Islet of Langerhans (tissue), 1 donor: Measurements from ENCODE around the gene ZNG1A.
"Not testable (repeated sequence)": the region's sequence is repeated elsewhere in the genome, so short reads cannot be mapped to it uniquely, and the experiment has no call there.

Experiments used
- FAIRE-seq: peaks from one replicate; lab custom pipeline; 2011; peaks lifted over from hg19 to GRCh38; lab: Jason Lieb, UNC

Gene ZNG1A

DNA sequence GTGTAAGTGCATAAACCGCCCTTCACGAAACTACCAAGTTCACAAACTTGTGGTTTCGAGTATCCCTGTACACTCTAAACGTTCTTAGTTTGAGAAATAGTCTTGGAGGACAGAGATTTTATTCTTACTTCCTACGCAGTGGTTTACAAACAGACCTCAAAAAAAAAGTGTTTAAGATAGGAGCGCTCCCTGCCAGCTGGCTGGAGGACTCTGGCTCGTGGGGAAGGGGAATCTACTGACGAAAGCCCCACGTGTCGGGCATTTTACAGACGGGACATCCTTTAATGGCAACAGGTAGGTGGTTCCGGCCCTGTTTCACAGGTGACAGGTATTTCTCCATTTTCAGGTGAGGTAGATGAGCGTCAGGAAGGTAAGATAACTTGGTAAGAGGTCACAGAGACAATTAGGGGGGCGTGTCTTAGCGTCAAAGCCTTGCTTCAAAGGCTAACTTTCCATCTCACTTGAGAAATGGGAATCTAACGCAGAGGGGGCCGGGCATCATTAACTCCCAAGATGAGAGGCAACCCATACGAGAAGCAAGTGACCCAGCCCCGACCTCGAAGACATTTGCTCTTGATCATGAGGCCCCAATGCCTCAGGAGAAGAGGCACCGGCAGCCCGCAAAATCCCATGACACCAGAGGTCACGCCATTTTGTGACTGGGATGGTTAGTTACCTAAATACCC is 573 bp downstream of the ZNG1A start:
- FAIRE-seq, result not testable (repeated sequence)

DNA sequence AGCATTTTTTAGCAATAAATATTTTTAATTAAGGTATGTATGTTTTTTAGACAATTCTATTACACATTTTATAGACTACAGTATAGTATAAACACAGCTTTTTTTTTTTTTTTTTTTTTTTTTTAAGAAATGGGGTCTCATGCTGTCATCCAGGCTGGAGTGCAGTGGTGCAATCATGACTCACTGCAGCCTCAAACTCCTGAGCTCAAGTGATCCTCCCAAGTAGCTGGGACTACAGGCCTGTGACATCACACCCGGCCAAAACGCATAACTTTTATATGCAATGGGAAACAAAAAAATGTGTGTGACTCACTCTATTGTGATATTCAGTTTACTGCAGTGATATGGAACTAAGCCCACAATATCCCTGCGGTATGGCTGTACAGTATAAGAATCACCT is 9.1 kb downstream of the ZNG1A start:
- not testable (repeated sequence) for FAIRE-seq

DNA sequence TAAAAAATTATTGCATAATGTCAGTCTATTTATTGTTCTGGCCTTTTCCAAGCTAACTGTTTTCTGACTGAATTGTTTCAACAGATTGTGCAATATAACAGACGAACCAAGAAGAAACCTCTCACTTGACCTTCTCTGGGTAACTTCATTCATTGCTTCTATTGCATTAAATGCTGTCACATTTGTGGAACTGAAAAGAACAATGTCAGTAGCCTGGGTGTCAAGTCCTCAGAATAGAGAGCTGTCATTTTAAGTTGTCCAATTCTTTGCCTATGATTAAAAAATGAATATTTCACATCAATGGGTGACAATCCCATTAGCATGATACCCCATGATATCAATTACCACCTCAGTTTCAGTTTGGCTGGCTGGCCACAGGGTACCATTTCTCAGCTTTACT is 19.0 kb downstream of the ZNG1A start:
- not testable (repeated sequence) for FAIRE-seq

DNA sequence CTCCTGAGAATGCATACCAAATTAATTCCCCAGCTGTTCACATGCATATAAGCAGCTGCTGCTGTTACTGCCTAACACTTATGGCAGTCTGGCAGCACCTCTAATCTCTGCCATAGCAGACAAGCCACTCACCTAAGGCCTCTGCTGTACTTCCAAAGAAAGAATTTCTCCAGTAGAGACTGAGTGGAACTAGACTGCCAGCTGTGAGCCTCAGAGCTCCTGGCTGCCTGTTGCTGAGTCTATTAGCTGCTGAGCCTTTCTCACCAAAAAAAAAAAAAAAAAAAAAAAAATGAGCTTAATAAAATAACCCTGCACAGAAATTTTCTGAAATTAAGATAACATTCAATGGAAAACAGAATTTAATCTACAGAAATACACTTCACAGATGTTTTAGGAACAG is 27.7 kb downstream of the ZNG1A start:
- not testable (repeated sequence) for FAIRE-seq

DNA sequence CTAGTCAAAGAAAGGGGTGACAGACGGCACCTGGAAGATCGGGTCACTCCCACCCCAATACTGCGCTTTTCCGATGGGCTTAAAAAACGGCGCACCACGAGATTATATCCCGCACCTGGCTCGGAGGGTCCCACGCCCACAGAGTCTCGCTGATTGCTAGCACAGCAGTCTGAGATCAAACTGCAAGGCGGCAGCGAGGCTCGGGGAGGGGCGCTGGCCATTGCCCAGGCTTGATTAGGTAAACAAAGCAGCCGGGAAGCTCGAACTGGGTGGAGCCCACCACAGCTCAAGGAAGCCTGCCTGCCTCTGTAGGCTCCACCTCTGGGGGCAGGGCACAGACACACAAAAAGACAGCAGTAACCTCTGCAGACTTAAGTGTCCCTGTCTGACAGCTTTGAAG is 39.0 kb downstream of the ZNG1A start:
- FAIRE-seq, result not testable (repeated sequence)

DNA sequence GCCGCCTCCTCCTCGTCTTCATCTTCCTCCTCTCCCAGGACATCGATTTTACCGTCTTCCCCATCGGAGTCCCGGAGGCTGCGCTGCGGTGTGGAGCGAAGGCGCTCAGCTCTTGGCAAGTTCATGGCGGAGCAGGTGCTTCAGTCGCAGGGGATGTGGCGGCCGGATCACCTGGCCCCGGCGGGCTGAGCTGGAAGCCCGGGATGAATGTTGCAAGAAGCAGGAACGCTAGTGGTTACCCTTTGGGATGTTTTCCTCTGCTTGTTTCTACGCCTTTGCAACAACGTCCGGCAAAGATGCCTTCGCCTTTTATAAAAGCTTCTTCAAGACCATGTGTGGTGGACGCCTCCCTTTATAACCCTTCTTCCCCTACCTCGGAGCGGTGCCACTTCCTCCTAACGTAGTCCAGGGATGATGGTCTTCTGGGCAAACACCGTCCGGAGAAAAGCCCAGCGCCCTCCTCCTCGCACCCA is 60.8 kb downstream of the ZNG1A start, which contains the start of gene FOXD4:
TSS of gene FOXD4 (minus strand) at position 423 of the 473 bp plus-strand sequence. CDS start at position 125, 298 bp downstream.
- not testable (repeated sequence) for FAIRE-seq

DNA sequence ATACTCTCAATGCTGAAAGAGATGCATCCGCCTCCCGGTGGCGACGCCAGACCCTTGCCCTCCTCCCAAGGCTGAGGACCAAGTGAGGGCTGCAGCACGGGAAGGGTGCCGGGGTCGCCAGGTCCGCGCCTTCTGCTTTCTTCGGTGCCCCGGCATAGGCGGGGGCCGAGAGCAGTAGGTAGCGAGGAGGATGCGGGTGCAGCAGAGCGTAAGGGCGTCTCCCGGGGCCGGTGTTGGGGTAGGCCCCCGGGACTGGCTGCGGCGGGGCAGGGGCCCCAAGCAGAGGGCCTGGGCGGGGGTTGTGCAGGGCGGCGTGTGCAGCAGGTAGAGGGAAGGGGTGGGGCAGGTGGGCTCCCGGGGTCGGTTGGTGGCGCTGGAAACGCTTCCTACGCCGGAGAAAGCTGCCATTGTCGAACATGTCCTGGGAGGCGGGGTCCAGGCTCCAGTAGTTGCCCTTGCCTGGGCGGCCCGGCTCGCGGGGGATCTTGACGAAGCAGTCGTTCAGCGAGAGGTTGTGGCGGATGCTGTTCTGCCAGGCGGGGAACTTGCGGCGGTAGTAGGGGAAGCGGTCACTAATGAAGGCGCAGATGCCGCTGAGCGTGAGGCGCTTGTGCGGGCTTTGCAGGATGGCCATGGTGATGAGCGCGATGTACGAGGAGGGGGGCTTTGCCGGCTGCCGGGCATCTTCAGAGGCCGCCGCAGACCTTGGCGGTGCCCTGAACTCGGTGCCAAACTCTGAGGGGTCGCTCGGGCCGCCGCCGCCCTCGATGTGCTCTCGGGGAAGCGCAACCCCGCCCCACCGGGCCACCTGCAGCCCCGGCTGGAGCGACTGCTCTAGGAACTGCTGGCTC is 61.5 kb downstream of the ZNG1A start:
- not testable (repeated sequence) for FAIRE-seq

DNA sequence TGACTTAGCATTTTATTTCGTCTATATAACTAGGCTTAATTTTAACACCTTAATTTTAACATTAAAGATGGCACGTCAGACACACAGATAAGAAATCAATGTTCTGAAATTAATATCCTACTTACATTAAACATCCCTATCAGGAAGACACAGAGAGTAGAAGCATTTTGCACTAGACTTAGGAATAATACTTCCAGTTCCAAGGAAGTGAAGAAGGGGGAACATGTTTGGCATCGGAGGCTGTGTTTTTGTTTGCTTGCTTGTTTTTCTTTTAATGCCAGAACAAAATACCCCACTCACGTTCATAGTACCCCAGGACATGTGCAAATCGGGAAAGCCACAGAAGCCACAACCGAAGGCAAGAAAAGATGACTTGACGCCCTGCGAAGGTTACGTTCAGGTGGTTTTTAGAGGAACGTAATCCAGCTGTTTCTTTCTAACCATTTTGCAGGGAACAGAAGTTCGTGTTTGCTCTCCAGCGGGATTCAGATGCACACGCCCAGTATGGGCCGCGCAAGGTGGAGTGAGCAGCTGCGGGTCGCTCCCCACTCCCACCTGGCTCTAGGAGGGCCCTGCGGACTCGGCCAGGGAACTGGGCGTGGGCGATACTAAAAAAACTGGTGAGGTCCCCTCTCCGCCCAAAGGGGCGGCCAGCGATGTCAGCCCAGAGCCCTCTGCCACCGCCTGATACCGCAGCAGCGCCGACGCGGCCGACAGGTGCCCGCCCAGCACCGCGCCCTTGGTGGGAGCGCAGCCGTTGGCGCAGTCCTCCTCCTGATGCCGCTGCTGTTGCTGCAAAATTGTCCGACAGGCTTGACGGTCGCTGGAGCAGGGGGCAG is 62.4 kb downstream of the ZNG1A start:
- not testable (repeated sequence) for FAIRE-seq

DNA sequence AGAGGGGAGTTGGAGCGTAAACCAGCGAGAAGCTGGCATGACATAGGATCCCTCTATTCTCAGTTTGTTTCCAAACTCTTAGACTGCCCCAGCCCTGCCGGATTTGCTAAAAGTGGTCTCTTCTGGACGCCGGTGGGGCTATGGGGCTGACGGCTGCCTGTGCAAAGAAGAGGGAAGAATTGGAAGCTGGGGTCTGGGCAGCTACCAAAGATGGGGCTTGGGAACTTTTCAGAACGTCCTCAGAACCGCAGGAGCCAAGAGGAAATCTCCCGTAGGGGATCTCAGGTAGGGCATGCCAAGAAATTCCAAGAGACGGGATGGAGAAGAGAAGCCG is 63.8 kb downstream of the ZNG1A start:
- not testable (repeated sequence) for FAIRE-seq

DNA sequence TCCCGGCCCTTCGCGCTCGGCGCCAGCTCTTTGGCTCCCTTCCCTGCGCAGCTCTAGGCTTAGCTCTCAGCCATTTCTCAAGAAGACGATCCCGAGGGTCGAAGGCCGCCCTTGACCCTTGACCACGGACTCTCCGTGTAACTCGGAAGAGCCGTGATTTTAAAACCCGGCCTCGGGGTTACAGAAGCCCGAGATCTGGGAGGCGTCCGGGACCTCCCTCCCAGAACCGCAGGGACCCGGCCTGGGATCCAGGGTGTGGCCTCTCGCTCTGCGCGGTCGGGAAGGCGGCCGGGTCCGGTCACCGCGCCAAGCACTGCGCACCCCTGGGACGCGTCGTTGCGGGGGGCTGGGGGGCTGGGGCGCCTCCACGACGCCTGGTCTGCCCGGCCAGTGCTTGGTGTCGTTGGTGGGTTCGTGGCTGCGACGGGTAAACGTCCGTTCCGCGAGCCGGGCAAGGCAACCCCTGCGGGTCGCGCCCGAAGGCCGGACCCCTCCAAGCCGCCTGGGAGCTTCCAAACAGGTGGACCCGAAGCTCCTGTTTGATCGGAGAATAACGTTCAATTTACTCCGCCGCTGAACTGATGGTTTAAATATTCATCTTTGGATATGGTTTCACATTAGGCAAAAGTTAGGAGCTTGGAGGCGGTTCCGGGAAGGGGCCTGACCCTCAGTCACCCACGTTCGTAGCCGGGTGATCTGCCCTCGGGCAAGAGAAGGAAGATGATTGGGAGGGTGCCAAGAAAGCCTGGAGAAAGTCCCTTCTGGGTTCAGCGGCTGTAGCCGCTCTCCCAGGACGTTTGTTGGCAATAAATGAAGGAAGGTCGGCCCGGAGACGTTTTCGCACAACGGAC is 64.4 kb downstream of the ZNG1A start:
- FAIRE-seq, result not testable (repeated sequence)

DNA sequence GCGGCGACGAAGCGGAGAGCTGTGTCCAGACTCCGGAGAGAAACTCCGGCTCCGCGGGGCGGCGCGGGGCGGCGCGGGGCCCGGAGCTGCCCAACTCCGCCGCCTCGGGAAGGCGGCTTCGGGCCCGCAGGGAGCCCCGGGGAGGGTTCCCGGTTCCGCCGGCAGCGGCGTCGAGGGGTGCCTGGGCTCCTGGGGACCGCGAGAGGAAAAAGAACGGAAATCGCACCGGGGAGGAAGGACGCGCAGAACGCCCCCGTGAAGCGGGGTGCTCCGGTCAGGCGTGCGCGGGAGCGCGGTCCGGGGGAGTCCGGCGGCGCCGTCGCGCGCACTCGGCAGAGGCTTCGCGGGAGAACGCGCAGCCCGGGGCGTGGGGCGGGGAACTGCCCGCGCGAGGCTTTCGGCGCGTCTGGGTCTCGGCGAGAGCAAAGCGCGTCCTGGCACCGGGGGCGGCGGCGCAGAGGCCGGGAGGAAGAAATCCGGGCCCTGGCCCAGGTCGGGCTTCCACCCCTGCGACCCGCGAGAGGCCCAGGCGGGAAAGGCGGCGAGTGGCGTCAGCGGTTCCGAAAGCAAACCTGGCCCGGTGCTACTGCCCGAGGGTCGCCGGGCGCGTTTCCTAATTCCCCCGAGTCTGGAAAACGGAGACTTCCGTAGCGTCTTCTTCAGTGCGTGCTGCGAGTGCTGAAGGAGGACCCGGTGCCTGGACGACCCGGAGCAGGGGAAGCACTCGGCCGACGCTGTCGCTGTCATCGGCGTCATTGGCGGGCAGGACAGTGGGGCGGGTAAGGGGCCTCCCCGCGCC is 65.2 kb downstream of the ZNG1A start:
- not testable (repeated sequence) for FAIRE-seq

DNA sequence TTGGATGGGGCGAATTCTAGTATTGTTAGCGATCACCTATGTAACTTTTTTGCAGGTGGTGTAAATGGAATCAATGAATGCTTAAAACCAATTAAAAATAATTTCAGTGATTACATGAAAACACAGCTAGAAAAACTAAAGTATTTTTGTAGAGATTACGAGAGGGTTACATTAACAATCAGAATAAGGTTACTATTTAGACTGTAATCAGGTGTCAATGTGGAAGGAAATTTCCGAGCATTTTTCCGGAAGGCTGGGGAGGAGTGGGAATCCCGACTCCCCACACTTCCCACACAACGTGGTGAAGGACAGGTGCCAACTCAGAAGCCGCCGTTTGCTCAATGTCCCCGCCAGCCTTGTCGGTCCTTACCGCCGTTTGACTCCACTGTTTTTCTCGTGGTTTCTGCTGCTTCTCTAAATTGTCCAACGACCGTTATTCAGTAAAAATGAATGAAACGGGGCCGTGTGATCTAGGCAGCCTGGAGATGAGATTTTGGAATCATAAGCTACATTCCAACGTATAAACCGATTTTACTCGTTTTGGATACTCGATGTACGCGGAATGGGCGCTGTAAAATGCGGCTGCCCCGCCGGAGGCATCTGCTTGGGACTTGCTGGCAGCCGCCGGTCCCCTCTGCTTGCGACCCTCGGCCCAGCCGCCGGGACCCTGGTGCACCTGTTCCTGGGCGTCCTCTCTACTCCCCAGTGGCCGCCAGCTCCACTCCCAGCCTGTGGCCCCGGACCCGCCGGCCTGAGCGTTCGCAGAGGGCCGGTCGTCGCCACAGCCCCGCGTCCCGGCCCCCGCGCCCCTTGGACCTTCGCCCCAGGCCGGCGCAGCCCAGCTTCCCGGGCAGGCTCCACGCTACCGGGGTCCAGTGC is 66.0 kb downstream of the ZNG1A start:
- not testable (repeated sequence) for FAIRE-seq

DNA sequence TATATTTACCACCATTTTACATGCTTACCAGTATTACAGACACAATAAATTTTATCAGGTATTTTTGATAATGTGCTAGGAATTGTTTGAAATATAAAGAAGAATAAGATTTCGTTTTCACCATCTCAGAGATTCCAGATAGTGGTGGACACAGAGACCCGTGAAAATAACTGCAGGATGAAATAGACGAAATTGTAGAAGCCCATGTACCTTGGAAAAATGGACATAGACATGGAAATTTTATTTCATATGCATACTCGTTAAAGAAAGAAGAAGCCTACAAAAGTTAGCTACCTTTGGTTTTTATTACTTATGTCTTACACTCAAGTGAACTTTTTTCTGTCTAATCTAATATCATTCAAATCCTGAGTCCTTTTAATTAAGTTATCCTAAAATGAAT is 68.2 kb downstream of the ZNG1A start:
- not testable (repeated sequence) for FAIRE-seq

DNA sequence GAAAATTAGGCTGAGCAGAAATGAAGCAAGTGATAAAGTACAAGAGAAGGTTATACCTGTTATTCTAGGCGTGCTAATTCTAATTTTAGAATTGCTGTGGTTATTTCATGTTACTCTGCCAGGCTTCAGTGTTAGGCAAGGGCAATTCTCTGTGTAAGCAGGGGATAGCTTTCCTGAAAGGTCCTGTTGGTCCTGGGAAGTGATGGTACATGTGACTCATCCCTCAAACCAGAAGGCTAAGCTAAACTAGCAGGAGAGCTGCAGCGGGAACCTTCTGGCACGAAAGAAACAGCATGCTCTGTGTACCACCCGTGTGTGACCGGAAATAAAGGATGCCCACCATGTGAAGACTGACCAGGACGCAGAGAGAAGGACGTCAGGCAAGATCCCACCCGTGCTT is 69.3 kb downstream of the ZNG1A start:
- FAIRE-seq, result not testable (repeated sequence)

DNA sequence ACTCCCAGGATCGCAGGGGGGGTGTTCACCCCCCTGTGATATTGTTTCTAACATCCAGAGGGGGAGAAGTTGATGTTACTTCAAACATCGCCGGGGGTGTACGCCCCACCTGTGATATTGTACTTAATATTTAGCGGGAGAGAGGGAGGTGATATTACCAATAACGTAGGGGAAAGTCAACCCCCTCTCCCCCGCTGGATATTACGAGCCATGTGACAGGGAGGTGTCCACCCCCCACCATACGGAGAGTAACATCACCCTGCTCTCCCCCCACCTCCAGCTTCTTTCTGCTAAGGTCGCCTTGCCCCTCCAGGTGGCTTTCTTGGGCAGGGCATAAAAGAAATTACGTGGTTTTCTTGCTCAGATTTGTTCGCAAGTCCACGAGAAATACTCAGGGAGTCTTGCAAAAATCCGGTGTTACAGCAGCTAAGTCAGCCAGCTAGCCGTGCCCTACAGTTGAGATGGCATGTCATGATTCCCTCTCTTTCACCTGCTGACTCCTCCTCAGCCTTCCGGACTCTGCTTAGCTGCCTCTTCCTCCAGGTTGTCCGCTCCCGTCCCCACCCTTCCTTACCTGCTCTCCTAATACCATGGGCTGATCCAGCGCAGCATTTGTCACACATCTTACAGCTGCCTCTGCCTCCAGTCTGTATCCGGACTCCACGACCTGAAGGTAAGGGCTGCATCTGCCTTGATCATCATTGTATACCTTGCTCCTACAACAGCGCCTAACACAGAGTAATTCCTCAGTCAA is 69.9 kb downstream of the ZNG1A start:
- FAIRE-seq, result not testable (repeated sequence)

DNA sequence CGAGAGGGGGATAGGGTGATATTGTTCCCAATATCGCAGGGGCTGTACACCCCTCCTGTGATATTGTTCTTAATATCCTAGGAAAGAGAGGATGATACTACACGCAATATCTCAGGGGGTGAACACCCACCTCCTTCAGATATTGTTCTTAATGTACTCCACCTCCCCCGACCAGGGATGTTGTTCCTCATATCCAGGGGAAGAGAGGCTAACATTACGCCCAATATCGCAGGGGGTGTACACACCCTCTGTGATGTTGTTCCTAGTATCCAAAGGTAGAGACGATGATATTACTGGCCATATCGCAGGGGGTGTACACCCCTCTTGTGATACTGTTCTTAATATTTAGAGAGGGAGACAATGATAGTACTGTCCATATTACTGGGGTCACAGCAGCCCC is 72.9 kb downstream of the ZNG1A start:
- not testable (repeated sequence) for FAIRE-seq

DNA sequence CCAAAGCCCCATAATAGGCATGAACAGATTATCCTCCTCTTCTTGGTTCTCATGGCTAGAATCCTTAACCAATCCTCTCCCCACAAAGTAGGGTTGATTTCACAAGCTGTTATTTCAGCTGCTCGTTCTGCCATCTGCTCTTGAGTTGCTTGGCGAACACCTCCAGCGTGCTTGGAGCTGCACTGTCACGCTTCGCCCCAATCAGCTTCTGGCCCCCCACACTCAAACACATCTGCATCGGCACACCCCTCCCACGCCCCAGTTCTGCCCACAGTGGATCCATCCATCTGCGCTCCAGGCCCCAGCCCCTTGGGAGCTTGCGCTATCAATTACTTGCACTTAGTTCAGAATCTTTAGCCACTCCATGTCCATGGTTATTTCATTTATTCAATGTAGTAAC is 78.4 kb downstream of the ZNG1A start:
- not testable (repeated sequence) for FAIRE-seq

DNA sequence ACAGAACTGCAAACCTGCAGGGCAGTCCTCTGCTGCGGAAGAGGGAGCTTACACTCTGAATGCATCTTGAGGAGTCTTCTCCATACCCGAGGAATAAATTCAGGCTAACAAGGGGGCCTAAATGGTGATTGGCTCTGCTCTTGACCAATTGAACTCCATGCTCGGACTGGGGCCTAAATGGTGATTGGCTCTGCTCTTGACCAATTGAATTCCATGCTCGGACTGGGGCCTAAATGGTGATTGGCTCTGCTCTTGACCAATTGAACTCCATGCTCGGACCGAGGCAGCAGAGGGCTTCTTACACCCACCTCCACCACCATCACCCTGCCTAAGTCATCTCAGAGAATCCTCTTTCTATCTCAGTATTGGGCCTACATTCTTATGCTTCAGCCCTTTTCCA is 79.0 kb downstream of the ZNG1A start:
- not testable (repeated sequence) for FAIRE-seq

DNA sequence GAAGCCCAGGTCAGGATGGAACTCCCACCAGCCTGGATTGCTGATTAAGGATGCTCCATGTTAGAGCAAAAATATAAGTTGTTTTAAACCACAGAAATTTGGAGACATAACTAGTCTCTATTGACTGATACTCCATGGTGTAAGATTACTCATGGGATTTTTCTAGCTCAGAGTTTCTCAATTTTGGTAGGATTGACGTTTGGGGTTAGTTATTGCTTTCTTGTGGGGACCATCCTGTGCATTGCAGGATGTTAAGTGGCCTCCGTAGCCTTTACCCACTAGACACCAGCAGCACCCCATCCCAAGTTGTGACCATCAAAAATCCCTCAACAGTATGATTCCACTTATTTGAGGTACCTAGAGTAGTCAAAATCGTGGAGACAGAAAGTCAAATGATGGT is 80.1 kb downstream of the ZNG1A start:
- not testable (repeated sequence) for FAIRE-seq
